ENCODE results near the gene ZNF341. TPM values are rescaled to one million over a fixed set of nuclear protein-coding genes. Genes with fewer than 3 reads are reported as not detected.

Gene ZNF341
- total and polyA plus RNA-seq, 8 donors, result 0.58 to 6.2 (median 1.9) TPM

DNA sequence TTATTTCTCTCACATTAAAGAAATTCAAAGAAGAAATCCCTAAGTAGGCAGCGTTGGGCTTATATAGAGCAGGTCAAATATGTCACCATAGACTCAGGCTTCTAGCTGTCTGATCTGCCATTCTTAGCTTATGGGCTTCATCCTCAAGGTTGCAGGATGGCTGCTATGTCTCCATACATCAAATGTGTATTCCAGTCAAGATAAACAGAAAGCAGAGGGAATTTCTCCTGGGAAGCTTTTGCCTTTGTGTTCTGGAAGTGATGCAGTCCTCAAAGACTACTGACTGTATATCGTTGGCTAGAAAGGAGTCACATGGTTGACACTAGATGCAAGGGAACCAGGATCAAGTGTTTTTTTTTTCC is 36.0 kb downstream of the ZNF341 start:
- Histone ChIP-seq H3K9me3 (no peaks in the 10 kb centered on the region), H3K27ac (no peak overlapping the region), H3K4me3 (no peak overlapping the region), H3K4me1 (no peaks in the 10 kb centered on the region), H3K36me3 (peaks cover 6 to 55% (median 49%) of the 10 kb centered on the region in 4 donors), H3K27me3 (no peaks in the 10 kb centered on the region)
- intact Hi-C loops (cut with DNase I; ENCODE audit: low total_unique reads), result no loop called here
- 90 to 98% (median 91%) methylated on average over 2 of the region's 2 CpGs for WGBS, 5 donors
- TF ChIP-seq, protein P1, sequence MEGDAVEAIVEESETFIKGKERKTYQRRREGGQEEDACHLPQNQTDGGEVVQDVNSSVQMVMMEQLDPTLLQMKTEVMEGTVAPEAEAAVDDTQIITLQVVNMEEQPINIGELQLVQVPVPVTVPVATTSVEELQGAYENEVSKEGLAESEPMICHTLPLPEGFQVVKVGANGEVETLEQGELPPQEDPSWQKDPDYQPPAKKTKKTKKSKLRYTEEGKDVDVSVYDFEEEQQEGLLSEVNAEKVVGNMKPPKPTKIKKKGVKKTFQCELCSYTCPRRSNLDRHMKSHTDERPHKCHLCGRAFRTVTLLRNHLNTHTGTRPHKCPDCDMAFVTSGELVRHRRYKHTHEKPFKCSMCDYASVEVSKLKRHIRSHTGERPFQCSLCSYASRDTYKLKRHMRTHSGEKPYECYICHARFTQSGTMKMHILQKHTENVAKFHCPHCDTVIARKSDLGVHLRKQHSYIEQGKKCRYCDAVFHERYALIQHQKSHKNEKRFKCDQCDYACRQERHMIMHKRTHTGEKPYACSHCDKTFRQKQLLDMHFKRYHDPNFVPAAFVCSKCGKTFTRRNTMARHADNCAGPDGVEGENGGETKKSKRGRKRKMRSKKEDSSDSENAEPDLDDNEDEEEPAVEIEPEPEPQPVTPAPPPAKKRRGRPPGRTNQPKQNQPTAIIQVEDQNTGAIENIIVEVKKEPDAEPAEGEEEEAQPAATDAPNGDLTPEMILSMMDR (IDR thresholded peaks at IDR 0.05), result no peak
- TF ChIP-seq EP300 (IDR thresholded peaks at IDR 0.05) (no peak), POLR2A (IDR thresholded peaks at IDR 0.05) (no peak), POLR2AphosphoS5 (IDR thresholded peaks at IDR 0.05) (no peak)
- no peak for DNase-seq

DNA sequence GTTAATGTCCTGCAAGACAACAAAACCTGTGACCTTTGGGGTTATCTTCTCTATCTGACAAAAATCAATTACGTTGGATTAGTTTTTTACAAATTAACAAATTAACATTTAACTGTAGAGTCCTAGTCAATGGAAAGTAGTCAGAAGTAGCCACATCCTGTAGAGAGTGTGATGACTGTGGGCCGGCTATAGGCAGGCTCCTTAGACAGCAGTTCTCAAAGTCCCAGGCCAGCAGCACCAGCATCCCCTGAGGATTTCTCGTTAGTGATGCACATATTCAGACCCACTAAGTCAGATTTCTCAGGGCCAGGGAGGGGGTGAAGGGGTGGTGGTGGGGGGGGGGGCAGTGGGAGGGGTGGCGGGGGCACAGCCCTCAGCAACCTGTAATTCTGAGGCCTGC is 37.2 kb downstream of the ZNF341 start:
- no peaks in the 10 kb centered on the region for H3K9me3 ChIP-seq
- H3K36me3 ChIP-seq, result peaks cover 6 to 51% (median 48%) of the 10 kb centered on the region in 4 donors
- intact Hi-C loops (cut with DNase I; ENCODE audit: low total_unique reads), result no loop called here
- H3K27me3 ChIP-seq, result no peaks in the 10 kb centered on the region
- H3K4me3 ChIP-seq, result no peak overlapping the region
- H3K4me1 ChIP-seq, result no peaks in the 10 kb centered on the region
- DNase-seq, result no peak
- no peak overlapping the region for H3K27ac ChIP-seq
- TF ChIP-seq, protein P1 (IDR thresholded peaks at IDR 0.05), result no peak
- TF ChIP-seq POLR2A (IDR thresholded peaks at IDR 0.05), result no peak
- TF ChIP-seq POLR2AphosphoS5 (IDR thresholded peaks at IDR 0.05), result no peak
- no peak for TF ChIP-seq EP300 (IDR thresholded peaks at IDR 0.05)
- 83 to 93% (median 85%) methylated on average over 4 of the region's 4 CpGs for WGBS, 5 donors

DNA sequence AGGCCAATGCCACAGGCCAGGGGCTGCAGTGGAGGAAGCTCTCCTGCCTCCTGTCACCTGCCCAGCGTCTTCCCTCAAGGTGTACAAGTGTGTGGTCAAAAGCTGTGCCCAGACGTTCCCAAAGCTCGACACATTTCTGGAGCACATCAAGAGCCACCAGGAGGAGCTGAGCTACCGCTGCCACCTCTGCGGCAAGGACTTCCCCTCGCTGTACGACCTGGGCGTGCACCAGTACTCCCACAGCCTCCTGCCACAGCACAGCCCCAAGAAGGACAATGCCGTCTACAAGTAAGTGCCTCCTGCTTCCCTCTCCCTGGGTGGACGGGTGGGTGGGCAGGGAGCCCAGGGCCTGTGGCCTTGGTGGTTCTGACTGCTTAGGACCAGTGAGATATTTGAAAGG is 38.2 kb downstream of the ZNF341 start:
- no peaks in the 10 kb centered on the region for H3K9me3 ChIP-seq
- H3K27me3 ChIP-seq, result no peaks in the 10 kb centered on the region
- no peak overlapping the region for H3K27ac ChIP-seq
- no peak overlapping the region for H3K4me3 ChIP-seq
- 54 to 73% (median 56%) methylated on average over 5 to 10 of the region's 10 CpGs for WGBS, 5 donors
- intact Hi-C loops (cut with DNase I; ENCODE audit: low total_unique reads), result no loop called here
- peaks cover 6 to 51% (median 48%) of the 10 kb centered on the region in 4 donors for H3K36me3 ChIP-seq
- TF ChIP-seq POLR2AphosphoS5 (IDR thresholded peaks at IDR 0.05) (no peak), EP300 (IDR thresholded peaks at IDR 0.05) (no peak), POLR2A (IDR thresholded peaks at IDR 0.05) (no peak)
- TF ChIP-seq, protein P1 (IDR thresholded peaks at IDR 0.05), result no peak
- no peaks in the 10 kb centered on the region for H3K4me1 ChIP-seq
- peak in 1 of 2 donors; percentile 50 for DNase-seq

DNA sequence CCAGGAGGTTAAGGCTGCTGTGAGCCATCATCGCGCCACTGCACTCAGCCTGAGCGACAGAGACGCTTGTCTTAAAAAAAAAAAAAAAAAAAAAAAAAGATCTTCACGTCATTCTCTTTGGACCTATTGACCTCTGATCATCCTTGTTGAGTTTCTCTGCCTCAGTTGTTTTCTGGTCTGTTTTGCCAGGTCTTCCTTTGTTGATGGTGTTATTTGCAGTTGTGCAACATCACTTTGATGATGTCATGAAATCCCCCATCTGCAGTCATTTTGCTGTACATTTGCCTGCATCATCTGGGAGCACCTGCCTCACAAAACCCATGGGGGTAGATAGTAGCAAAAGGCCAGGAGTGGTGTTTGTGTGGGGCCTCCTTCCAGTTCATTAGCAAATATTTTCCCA is 40.1 kb downstream of the ZNF341 start:
- H3K9me3 ChIP-seq, result no peaks in the 10 kb centered on the region
- no peak overlapping the region for H3K27ac ChIP-seq
- peaks cover 6 to 45% (median 42%) of the 10 kb centered on the region in 4 donors for H3K36me3 ChIP-seq
- H3K4me1 ChIP-seq, result no peaks in the 10 kb centered on the region
- H3K4me3 ChIP-seq, result no peak overlapping the region
- no peaks in the 10 kb centered on the region for H3K27me3 ChIP-seq
- TF ChIP-seq, protein P1 (IDR thresholded peaks at IDR 0.05), result no peak
- TF ChIP-seq POLR2AphosphoS5 (IDR thresholded peaks at IDR 0.05), result no peak
- TF ChIP-seq POLR2A (IDR thresholded peaks at IDR 0.05), result no peak
- TF ChIP-seq EP300 (IDR thresholded peaks at IDR 0.05), result no peak
- WGBS, 5 donors, result 83 to 98% (median 93%) methylated on average over 4 to 5 of the region's 5 CpGs
- intact Hi-C loops (cut with DNase I; ENCODE audit: low total_unique reads), result no loop called here
- no peak for DNase-seq
